Hematopoietic multipotent progenitor cell (in vitro differentiated cells): ENCODE results near the gene PRRT1B. TPM values are rescaled to one million over a fixed set of nuclear protein-coding genes. Genes with fewer than 3 reads are reported as not detected.

Experiments
- DNase-seq, 3 donors: peaks; one replicate each; pipeline ENCODE4 v3.0.0-alpha.2; 2011 to 2015; ENCODE audit warnings: low read depth in 2 of 3, low spot score in 2 of 3
- total RNA-seq: library from RNA; depleted of rRNA; stranded (reverse); fragments of >200 nt; gene quantifications from one replicate; pipeline ENCODE4 v1.2.3, GENCODE V29; 2012

Gene PRRT1B
- total RNA-seq, 1 donor = not detected

DNA sequence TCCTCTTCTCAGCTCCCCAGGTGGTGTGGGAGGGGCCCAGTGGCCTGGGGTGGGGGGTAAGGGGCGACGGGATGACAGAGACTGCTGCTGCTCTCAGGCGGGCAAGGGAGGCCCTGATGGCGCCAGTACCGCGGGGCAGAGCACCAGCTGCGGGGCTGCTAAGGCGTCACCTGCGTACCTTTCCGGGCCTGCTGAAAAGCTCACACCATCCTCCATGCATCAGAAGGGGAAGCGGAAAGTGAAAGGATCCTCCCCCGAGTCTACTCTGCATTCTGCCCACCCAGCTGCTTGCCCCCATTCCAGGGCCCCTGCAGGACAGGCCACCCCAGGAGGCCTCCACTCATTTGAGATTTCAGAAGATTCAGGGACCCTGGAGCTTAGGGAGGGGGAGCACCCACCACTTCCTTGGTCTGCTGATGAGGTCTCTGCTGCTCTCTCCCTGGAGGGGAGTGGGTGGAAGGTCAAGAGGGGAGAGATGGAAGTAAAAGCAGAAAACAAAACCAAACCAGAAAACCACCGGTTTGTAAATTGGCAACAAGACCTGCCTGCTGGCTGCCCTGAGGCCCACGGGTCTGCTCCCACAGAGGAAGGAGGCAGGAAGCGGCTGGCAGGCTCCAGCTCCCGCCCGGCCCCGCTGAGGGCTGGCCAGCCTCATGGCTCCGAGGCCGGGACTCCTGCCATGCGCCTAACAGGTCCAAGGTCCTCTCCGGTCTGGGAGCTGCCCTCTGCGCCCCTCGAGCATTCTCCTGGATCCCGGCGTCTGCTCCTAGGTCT, 33.6 kb downstream of the PRRT1B start:
- DNase-seq = peak; percentile 32 to 81 (median 71)

DNA sequence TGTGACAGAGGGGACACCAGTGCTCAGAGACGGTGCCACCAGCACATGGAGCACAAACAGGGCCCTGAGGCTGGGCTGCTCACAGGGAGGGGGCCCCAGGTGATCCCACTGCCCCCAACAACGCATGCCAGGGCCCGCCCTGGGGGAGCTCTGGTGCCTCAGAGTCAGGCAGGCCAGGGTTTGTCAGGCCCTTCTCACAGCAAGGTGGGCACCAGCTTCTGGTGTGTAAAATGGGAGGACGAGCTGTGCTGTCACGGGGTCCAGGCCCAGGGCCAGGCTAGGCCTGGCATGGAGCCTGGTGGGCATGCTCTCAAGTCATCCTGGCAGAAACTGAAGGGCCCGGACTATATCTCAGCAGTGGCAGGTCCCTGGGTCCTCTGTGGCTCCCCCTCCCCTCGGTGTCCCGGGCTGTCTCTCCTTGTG, 34.5 kb downstream of the PRRT1B start:
- no peak for DNase-seq

DNA sequence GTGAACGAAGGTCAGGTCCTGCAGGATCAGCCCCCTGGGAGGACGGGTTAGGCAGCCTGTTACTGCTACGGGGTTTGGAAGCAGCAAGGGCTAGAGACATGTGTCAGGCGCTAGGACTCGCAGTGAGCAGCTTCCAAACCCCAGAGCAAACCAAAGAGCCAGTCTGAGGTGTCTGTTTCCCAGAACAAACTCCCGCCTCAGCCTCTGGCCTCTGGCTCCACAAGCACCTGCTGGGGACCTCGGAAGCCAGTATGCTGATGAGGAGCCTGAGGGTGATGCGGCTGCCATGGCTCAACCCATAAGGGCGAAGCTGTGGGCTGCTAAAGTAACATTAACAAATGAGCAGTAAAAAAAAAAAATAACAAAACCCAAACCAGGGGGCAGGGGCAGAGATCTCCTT, 35.0 kb downstream of the PRRT1B start:
- no peak for DNase-seq

DNA sequence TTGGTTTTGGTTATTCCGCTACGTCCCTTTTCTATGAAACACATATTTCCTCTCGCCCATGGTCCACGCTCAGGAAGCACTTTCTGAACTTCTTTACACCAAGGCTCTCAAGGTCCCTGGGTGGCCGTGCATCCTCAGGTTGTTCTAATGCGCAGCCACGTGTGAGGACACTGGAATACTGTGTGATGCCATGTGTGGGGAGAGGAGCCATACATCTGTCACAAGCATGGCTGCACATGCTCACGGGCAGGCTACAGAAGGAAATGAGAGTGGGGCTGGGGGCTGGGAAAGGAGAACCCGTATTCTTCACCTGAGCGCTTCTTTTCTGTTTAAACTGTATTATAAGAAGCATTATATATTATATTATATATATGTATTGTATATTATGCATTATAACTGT, 36.7 kb downstream of the PRRT1B start:
- DNase-seq = no peak

DNA sequence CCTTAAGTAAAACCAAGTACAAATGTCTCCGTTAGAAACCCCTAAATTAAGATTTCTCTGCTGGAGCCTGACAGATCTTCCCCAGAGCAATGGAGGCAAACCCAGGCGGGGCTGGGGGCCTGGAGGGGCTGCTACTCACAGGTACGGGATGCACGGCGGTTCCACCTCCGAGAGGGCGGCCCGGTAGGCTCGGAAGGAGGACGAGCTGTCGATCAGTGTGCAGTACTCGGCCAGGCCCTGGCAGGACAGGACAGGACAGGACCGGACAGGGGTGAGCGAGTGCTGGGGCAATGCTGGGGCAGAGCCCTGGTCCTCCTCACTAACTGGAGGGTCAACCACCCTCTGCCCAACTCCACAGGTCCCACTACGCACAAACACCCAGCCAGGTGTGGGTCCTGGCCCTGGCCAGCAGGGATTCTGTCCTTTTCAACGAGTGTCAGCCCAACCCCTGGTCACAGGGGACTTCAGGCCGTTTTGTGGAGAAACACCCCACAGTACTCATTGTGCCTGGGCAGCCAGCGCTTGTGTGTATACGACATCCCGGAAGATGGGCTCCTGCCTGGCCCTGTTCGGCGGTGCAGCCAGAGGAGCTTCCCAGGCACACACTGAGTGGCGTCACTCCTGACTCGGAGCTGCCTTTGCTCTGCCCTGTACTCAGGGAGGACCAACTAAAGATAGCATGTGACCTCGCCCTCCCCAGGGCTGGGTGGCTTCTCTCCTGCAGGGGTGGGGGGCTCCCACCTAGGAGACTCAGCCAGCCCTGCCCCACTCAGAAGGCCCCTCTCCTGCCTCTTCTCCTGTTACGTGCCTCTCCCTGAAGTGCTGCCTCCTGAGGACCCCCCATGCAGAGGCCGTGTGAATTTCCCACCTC, 37.4 kb downstream of the PRRT1B start:
- DNase-seq = no peak

DNA sequence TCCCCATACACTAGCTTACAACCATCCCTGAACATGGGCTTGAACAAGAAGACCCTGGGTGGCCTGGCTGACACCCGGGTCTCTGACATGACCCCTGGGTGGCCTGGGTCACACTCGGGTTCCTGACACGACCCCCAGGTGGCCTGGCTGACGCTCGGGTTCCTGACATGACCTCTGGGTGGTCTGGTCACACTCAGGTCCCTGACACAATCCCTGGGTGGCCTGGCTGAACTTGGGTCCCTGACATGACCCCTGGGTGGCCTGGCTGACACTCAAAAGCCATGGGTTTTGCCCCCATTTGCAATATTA, 38.0 kb downstream of the PRRT1B start:
- DNase-seq = no peak

DNA sequence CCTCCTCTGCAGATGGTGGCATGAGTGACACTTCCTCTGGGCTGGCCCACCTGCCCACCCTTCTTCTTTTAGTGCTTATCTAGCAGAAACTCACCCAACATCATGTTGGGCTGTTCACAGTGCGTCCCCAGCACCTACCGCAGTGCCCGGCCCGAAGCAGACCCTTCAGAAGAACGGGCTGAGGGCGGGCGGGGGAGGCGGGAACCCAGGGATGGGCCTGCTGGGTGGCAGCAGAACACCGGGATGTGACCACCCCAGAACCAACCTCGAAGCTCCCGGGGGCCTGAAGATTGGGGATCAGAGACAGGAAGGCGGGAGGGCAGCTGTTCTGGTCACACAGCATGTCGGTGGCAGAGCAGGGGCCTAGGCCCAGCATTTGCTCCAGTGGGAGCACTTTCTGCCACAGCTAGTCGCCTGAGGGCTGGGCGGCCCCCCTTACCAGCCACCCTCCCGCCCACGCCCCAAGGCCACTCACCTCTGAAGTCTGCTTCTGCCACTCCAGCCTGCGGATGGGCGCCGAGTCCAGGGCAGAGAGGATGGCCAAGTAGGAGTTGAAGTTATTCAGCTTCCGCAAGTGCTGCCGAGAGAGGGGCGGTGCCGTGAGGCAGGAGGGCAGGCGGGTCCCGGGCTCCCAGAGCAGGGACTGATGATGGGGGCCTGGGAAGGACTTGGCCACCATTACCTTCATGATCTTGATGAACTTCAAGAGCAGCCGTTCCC, 38.7 kb downstream of the PRRT1B start:
- DNase-seq = no peak

DNA sequence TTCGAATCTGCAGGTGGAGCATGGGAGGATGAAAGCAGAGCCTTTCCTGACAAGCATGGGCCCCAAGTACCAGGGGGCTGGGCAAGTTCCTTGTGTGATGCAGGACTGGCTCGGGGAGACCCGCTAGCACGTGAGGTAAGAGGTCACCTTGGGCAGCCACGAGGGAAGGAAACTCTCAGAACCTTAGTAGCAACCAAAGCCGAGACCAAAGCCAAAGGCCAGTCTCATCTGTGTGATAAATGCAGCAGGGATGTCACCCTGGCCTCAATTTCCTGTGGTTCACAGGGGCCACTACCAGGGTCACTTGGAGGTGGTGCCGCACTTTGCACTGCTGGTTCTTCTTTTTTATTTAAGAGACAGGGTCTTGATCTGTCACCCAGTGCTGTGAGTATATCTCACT, 39.5 kb downstream of the PRRT1B start:
- DNase-seq = no peak

DNA sequence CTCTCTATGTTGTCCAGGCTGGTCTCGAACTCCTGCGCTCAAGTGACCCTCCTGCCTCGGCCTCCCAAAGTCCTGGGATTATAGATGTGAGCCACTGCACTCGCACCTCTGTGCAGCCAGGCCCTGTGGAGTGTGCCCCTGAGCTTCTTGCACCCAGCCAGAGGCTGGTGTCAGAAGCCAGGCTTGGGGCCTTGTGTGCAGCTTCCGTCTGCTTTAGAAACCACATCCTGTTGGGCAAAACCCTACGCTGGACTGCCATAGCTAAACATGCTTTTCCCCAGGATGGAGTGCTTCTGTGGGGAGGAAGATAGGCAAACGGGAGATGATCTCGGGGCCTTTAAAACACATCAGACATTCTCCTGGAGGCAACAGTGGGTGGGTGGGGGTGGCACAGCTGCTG, 40.1 kb downstream of the PRRT1B start:
- DNase-seq = peak; percentile 23 to 78 (median 70)

DNA sequence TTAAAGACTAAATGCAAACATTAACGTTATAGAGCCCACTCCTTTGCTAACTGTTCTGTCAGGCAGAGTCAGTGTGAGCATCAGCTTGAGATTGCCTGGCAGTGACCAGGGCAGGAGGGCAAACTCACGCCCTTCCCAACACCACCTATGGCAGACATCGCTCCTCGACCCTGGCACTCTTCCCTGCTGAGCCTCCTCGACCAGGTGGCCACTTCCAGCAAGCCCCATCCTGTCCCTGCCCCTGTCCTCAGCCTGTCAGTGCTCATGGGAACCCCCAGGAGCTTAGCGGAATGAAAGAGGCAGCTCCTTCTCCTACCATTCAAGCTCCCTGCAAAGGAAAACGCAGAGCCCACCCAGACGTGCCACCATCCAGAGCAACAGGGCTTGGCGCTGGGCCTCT, 42.0 kb downstream of the PRRT1B start:
- DNase-seq = no peak

DNA sequence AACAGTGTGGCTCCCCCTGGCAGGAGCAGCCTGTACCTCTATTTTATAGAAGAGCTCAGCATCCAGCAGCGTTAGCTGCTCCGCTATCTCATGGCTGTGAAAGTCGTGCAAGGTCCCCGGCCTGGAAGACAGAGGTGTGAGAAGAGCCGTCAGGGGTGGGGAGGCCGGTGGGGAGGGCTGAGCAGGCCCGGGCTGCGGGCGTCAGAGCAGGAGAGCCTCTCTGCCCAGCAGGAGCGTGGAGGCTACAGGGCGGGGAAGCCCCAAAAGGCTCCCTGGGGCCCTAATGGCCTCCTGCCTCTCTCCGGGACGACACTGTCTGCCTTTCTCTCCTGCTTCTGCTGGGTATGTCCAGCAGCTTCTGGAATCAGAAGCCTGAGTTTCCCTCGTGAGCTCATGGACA, 42.6 kb downstream of the PRRT1B start:
- DNase-seq = no peak

DNA sequence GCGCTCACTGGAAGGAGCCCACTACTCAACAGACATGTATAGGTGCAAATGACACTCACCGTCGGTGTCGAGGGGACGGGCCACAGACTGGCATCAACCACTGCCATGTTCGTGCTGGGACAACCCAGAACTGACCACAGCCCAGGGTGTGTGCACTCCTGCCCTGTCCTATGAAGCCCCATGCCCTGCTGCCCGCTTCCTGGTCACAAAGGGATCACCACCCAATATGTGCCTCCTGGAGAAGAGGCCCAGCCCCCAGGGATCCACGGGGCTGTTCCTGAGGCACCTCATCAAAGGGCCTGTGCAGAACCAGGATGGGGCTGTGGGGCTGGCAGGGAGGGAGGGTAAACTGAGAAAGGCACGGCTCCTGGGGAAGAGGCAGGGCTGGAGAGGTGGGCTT, 43.1 kb downstream of the PRRT1B start:
- DNase-seq = no peak

DNA sequence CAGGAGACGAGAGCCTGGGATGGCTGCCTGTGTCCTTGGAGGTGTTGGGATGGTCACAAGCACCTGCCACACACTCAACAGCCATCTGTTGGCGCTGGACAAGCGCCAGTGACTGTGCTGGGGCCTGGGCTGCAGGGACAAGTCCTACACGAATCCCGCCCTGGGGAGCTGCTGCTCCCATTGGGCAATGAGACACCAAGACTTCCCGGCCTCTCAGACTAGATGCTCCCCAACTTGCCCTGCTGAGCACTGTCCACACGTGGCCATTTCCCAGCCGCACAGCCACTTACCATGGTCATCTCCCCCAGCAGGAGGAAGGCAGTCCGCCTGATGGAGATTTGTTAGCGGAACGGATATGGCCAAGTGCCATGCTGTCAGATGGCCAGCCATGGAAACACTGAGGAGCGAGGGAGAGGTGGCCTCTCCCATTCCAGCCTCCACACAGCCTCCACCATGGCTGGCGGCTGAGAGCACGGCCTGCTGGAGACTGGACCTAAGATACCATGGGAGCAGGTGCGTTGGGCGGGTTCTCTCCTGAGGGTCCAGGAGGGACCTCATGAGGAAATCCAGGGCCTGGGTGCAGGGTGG, 43.9 kb downstream of the PRRT1B start:
- no peak for DNase-seq

DNA sequence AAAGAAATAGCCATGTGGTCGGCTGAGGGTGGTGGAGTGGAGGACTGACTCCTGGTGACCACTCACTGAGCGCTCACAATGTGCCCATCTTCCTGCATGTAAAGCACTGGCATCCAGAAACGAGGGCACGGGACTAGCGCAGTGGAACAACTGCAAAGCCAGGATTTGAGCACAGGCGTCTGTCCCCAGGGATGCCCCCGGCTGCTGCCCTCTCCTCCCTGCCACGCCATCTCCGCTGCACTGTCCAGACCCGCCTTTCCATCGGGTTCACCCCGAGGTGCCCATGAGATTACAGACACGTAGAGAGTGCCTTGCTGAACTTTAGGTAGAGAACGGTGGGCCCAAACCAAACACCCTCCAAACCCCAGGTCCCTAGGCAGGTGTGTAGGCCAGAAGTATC, 44.7 kb downstream of the PRRT1B start:
- DNase-seq = no peak

DNA sequence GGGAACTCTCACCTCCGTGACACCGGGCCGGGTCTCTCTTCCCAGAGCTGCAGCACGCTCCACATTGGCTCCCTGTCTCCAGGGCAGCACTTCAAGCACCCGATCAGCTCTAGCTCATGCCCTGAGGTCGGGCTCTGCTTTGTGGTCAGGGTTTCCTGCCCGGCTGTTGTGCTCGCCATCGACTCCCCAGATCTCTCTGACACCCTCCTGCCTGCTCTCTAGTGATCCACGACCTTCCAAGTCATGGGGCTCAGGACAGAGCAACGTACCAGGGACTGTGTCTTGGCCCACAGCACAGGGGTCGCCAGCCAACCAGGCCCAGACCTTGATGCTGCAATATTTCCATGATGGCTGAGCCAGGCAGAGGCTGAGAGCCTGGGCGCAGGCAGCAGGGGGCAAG, 45.1 kb downstream of the PRRT1B start:
- DNase-seq = peak in 2 of 3 donors; percentile 36 to 61

DNA sequence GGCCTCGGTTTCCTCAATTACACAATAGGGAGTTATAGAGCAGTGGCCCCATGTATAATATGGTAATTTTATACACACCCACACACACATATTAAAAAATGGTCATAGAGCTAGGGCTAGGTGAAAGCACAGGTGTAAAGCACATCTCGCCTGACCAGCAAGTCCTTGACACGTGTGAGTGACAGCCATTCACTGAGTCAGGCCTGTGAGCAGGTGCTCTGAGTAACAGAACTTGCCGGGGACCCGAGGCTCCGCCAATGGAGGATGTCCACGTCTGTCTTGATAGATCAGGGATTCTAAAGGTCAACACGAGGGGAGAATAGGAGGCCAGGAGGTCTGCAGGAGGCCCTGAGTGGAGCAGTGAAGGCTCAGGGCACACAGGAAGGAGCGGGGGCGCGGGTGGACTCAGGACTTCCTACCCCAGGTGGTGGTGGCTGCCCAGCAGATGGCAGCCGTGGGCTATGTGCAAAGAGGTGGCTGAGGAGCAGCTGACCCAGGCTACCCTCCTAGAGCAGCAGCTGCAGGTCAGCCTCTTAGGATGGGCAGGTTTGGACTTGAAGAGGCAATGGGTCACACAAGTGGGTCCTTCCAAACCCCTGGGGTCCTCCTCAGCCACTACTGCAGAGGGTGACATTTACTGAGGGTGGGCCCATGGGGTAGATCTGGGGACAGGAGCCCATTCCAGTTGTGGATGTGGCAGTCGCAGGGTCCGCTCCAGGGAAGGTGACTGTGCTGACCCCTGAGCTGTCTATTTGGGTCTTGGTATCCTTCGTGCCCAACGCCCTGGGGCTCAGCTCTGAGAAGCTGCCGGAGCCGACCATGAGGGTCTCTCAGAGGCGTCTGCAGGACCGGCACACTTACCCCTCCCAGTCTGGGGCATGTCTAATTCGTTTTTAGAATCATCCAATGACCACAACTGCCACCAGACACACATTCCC, 45.9 kb downstream of the PRRT1B start:
- peak; percentile 44 to 80 (median 72) for DNase-seq

DNA sequence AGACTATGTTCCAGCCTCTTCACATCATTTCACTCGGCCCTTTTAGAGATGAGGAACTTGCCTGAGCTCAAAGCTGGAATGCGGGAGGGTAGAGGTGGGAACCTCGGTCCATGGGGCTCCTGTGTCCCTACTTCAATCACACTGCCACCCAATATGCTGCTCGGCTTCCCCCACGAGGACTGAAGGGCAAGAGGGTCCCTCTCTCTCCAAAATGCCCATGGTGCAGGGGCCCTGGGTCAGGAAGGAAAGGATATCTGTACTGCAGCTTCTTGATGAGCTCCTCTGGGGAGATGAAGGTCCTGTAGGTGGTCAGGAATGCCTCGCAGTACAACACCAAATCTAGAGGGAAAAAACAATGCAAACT, 46.5 kb downstream of the PRRT1B start:
- no peak for DNase-seq

DNA sequence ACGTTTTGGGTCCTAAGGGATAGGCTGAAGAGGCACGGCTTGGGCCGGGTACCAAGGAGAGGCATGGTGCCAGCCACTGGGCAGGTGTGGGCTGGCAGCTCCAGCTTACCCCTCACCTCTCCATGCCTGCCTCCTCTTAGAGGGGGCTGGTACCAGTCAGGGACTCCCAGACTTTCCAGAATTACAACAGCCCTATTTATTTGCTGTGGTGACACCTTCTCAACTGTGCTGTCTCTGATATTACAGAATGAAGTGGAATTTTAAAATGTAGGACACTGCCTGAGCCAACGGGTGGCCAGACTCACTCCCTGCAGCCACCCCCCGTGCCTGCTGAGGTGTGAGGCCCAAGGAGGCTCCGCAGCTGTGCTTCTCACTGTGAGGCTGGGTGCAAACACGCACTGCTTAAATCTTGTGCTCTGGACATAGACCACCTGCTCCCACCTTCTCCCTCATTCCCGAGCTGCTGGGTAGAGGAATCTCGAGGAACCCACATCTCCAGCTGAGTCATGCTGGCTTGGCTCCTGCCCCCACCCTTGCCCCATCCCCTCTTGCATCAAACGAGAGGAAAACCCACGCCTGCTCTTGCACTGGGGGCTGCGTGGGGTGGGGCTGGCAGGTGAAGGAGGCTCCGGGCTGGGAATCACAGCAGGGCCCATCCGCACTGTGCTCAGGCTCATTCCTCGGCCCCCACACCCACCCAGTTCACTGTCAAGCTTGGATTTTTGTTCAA, 47.9 kb downstream of the PRRT1B start:
- no peak for DNase-seq

DNA sequence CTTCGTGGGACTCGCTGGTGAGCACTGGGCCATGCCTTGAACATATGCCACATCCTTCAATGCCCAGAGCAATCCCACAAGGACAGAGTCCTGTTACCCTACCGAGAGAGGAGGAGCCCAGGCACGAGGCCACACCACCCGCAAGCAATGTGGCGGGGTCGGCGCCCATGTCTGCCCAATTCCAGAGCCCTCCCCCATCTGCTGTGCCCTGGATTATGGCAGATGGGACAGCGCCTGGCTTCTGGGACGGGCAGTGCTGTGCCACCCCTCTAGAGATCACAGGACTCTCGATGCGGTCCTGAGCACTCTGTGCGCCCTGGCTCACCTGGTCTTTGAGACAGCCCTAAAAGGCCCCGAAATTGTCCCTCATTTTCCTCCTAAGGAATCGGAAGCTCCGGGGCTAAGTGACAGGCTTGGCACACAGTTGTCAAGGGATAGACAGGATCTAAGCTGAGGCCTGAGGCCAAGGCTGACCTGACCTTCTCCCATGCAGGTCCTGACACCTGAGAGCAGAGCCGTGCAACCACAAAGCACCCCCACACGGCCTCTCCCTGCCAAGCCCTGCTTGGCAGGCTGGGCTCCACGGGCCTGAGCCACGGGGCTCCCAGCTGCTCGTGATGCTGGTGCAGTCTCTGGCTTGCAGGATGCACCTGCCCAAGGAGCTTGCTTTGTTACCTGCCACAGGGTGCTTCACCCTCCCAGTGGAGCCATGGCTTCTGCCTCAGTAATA, 48.8 kb downstream of the PRRT1B start:
- DNase-seq = no peak
